ENCODE measurements around the gene ZNF655.

DNA sequence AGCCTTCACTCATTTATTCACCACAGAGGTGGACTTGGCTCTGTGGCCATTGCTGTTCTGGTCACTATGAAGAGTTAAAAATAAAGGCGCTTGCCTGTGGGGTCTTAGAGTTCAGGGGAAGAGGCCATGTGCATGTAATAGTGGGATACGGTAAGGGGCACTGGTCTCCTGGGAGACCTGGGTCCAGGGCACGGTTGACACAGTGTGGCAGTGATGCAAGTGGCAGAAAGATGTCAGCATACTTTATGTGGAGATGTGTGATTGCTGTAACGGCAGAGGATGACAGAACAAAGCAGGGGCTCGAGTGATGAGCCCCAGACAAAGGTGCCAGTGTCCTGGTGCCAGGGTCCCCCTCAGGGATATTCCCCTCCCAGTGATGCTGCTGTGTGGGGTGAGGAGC, 66.9 kb downstream of the ZNF655 start:
- no peak for TF ChIP-seq TCF7L2 (IDR thresholded peaks at IDR 0.05; ENCODE audit: low read depth, low read length)
- TF ChIP-seq POLR2AphosphoS5 (IDR thresholded peaks at IDR 0.05; ENCODE audit: low read depth, low read length), result no peak

All from Panc1 (cell line).